HFFc6 (cell line): Measurements from ENCODE around the gene MYO18B. TPM values are rescaled to one million over a fixed set of nuclear protein-coding genes. Genes with fewer than 3 reads are reported as not detected.

Experiments
- DNase-seq: peaks from one replicate; pipeline ENCODE4 v3.0.0-alpha.2; 2018
- H3K27ac Mint-ChIP-seq: 2 replicates; pipeline ENCODE4 v1.8.0; 2020; ENCODE audit warnings: mild to moderate bottlenecking, mixed read lengths
- H3K27me3 Mint-ChIP-seq: 2 replicates; pipeline ENCODE4 v1.8.0; 2021; ENCODE audit warnings: mild to moderate bottlenecking, moderate library complexity, mixed read lengths; ENCODE audit not compliant: insufficient read depth
- H3K36me3 Mint-ChIP-seq: 2 replicates; pipeline ENCODE4 v1.8.0; 2021; ENCODE audit warnings: low read depth, mixed read lengths
- H3K4me1 Mint-ChIP-seq: 2 replicates; pipeline ENCODE4 v1.8.0; 2020; ENCODE audit warnings: low read depth, mixed read lengths
- H3K4me3 Mint-ChIP-seq: 2 replicates; pipeline ENCODE4 v1.8.0; 2020; ENCODE audit warnings: mild to moderate bottlenecking, moderate library complexity, mixed read lengths
- H3K9me3 Mint-ChIP-seq: 2 replicates; pipeline ENCODE4 v1.8.0; 2020; ENCODE audit warnings: mild to moderate bottlenecking, mixed read lengths
- total RNA-seq, 6 experiments: library from RNA; stranded (reverse); fragmentation: NEBNext Ultra II Directional; extraction: Animal tissue kit (Norgen Biotek cat#: 25700); gene quantifications; 2 replicates in 1 of 6; 3 replicates in 5 of 6; pipeline ENCODE4 v1.2.3, GENCODE V29; 2021
- TF ChIP-seq, protein P1 (sequence below): fragments of 200-600 bp; sonication (generic); IDR thresholded peaks from 2 replicates; pipeline ENCODE4 v1.5.0; 2021; ENCODE audit warnings: antibody characterized with exemption, mild to moderate bottlenecking

MYO18B gene
- total RNA-seq, 6 experiments from 2014 or later, result 0.02 TPM; not detected in 5

- Mint-ChIP-seq H3K4me1 (no peaks in the 10 kb centered on the region), H3K27ac (no peak overlapping the region), H3K4me3 (no peak overlapping the region), H3K9me3 (peaks cover 68% of the 10 kb centered on the region), H3K27me3 (no peaks in the 10 kb centered on the region), H3K36me3 (peaks cover 5% of the 10 kb centered on the region; the same call in 1 of the 2 replicates)
- no peak for DNase-seq
- TF ChIP-seq, protein P1, sequence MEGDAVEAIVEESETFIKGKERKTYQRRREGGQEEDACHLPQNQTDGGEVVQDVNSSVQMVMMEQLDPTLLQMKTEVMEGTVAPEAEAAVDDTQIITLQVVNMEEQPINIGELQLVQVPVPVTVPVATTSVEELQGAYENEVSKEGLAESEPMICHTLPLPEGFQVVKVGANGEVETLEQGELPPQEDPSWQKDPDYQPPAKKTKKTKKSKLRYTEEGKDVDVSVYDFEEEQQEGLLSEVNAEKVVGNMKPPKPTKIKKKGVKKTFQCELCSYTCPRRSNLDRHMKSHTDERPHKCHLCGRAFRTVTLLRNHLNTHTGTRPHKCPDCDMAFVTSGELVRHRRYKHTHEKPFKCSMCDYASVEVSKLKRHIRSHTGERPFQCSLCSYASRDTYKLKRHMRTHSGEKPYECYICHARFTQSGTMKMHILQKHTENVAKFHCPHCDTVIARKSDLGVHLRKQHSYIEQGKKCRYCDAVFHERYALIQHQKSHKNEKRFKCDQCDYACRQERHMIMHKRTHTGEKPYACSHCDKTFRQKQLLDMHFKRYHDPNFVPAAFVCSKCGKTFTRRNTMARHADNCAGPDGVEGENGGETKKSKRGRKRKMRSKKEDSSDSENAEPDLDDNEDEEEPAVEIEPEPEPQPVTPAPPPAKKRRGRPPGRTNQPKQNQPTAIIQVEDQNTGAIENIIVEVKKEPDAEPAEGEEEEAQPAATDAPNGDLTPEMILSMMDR, result no peak
These were observed 275.9 kb downstream of the MYO18B start for GRCh38 chr22:26017932-26018331.

DNA sequence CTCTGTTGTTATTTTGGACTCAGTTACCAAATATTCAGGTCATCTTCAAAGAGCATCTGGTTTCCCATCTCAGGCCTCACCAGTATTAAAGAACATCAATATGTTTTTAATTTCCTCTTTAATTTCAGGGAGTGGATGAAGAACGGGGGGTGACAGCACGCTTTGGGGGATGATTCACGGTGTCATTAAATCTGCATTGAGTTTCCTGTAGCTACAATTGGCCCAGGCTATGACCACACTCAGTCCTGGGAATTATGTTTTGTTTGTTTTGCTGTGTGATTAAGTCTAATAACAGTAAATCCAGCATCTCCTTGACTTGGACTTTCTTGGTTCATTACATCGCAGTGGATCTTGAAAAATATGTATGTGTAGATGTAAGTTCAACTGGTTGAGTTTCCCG lies 277.6 kb downstream of the MYO18B start:
- no peak for DNase-seq
- Mint-ChIP-seq H3K4me1 (no peaks in the 10 kb centered on the region), H3K4me3 (no peak overlapping the region), H3K36me3 (peaks cover 5% of the 10 kb centered on the region; the same call in 1 of the 2 replicates), H3K27me3 (no peaks in the 10 kb centered on the region; the same call in 1 of the 2 replicates), H3K27ac (no peak overlapping the region), H3K9me3 (peaks cover 72% of the 10 kb centered on the region)
- TF ChIP-seq, protein P1, result no peak

DNA sequence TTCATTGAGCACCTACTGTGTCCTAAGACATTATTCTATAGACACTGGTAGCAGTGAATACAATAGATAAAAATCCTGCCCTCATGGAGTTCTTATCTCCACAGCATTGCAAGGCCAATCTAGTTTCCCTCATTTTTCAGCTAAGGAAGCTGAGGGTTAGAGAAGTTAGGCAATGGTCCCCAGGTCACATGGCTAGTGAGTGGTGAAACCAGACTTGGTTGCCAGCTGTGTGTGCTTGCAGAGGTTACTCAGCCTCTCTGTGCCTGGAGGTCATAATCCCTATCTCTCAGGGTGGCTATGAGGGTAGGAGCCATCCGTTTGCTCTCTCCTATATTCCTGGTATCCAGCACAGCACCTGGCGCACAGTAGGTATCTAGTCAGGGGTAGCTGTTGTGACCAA lies 279.5 kb downstream of the MYO18B start:
- Mint-ChIP-seq H3K27me3 (no peaks in the 10 kb centered on the region; the same call in 1 of the 2 replicates), H3K9me3 (peaks cover 73% of the 10 kb centered on the region), H3K4me1 (no peaks in the 10 kb centered on the region), H3K27ac (no peak overlapping the region), H3K4me3 (no peak overlapping the region), H3K36me3 (peaks cover 12% of the 10 kb centered on the region; the same call in 1 of the 2 replicates)
- TF ChIP-seq, protein P1, result no peak
- DNase-seq, result no peak

DNA sequence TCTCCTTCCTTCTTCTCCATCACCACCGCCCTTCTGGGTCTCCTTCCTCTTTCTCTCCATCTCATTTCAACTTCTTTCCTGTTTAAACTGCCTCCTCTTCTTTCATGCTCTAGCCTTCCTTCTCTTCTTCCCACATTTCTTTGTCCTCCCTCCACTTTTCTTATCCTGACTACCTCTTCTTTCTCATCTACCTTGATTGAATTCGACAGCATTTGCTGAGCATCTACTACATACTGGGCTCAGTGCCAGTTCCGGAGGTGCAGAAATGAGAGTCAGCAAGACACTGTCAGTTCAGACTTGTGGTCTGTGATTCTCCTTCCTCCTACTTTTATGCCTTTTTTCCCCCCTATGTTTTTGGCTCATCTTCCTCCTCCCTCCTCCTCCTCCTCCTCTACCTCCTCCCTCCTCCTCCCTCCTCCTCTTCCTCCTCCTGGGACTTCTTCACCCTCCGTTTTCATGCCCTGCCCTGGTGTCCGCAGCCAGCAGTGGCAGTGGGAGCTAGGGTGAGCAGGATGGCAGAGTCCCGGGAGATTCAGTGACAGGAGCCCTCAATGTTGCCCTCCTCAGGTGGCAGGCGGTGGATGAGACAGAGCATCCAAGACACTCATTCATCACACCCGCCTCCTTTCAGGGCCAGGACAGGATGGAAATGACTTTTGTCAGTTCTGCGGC lies 281.3 kb downstream of the MYO18B start:
- Mint-ChIP-seq H3K4me1 (no peaks in the 10 kb centered on the region), H3K27me3 (no peaks in the 10 kb centered on the region; the same call in 1 of the 2 replicates), H3K4me3 (no peak overlapping the region), H3K36me3 (peaks cover 7% of the 10 kb centered on the region; the same call in 1 of the 2 replicates), H3K9me3 (peaks cover 75% of the 10 kb centered on the region), H3K27ac (no peak overlapping the region)
- DNase-seq, result no peak
- TF ChIP-seq, protein P1, result no peak

DNA sequence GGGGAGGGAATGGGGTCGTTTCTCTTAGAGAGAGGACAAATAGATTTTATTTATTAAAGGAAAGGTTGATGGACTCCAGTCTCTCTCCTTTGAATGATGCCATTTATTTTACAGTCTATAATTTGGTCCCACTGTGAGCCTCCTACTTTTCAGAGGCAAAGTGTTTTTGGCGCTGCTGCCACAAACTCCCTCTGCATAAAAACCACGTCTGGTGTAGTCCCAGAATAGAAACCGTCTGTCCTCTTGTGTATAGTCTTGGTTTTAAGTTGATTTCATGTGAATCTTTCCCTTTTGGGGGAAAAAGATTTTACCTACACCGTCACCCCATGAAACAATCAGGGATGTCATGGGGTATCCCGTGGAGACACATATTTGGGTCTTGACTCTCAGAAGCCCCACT lies 283.6 kb downstream of the MYO18B start:
- Mint-ChIP-seq H3K4me3 (no peak overlapping the region), H3K4me1 (no peaks in the 10 kb centered on the region), H3K27ac (no peak overlapping the region), H3K36me3 (peaks cover 7% of the 10 kb centered on the region; the same call in 1 of the 2 replicates), H3K27me3 (no peaks in the 10 kb centered on the region; the same call in 1 of the 2 replicates), H3K9me3 (peaks cover 73% of the 10 kb centered on the region)
- TF ChIP-seq, protein P1, result no peak
- DNase-seq, result no peak
